HG02763 (cell line): ENCODE data around the gene BRD9.
"Not testable (repeated sequence)": the region's sequence is repeated elsewhere in the genome, so short reads cannot be mapped to it uniquely, and the experiment has no call there.

Experiments used
- ATAC-seq: cut with Tn5 transposase; IDR thresholded peaks from one replicate; pipeline ENCODE4 v1.9.1; 2021; ENCODE audit warnings: mild to moderate bottlenecking, moderate library complexity; ENCODE audit not compliant: unreplicated experiment

Gene BRD9

GRCh38 chr5:880816-881550 is 11.6 kb downstream of the BRD9 start:
- no peak for ATAC-seq

GRCh38 chr5:878677-879076 is 13.9 kb downstream of the BRD9 start:
- ATAC-seq: not testable (repeated sequence)

- ATAC-seq: no peak
Measured at GRCh38 chr5:878125-878524, 14.5 kb downstream of the BRD9 start.

GRCh38 chr5:876398-877365 is 15.9 kb downstream of the BRD9 start:
- no peak for ATAC-seq

DNA sequence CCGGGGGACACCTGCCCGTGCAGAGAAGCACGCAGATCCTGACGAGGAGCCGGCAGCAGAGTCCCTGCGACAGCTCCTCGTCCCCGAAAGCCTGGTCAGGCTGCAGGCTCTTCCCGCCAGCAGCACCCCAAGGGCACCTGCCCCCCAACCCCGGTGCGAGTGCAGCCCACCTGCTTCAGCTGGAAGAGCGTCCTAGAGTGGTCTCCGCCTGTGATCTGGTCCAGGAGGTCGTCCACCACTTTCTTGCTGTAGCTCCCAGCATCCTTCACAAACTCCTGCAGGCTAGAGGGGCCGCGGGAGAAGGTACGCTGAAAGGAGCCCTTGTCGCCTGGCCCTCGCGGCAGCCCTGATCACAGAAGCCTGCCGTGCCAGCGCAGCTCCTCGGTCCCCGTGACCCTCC is 16.7 kb downstream of the BRD9 start:
- no peak for ATAC-seq

DNA sequence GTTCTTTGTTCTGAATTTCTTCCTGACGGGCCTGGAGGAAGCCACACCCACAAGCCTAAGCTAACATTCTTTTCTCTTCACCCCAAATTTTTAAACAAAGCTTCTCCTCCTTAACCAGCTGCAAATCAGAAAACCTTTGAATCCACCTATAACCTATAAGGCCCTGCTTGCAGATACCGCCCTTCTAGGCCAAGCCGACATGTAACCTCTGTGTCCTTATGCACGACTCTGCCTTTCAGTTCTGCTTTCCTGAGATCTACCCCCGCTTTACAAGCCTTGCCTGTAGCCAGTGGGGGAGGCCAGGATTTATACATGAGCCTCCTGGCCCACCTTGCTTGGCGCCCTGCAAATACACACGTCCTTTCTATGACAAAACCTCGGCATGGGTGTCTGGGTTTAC is 19.3 kb downstream of the BRD9 start:
- no peak for ATAC-seq

DNA sequence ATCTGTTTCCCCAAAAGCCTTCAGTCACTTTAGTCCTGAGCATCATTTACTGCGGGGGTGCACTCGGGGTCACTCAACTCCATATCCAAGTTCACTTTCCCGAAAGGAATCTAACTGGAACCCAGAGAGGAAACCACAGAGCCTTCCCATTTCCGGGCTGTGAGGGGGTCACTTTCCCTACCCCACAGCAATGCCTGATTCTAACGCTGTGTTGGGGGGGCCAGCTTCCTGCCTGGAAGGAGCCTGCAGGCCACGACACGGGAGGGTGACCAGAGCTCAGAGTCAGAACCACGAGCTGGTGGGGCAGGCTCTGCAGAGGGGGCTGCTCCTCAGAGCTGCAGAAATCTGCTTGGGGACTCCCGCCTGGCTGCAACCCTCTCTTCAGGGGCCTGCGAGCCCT is 20.3 kb downstream of the BRD9 start:
- no peak for ATAC-seq

- ATAC-seq: no peak
Measured at GRCh38 chr5:871596-872298, 20.9 kb downstream of the BRD9 start.

DNA sequence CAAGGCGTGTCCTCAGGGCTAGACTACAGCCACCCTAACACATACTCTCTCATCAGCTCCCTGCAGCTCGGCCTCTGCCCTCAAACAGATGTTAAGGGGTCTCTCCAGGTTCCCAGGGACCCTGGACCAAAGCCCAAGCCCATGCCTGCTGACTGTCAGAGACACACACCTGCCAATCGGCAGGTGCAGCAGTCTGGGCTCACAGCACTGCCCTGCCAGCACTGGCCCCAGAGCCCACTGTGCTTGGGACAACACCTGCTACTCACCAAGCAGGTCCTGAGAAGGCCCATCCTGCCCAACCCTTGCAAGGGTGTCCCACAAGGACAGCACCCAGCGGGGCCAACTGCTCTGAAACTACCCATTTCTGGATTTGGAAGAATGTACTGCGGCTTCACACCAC is 21.6 kb downstream of the BRD9 start:
- no peak for ATAC-seq

DNA sequence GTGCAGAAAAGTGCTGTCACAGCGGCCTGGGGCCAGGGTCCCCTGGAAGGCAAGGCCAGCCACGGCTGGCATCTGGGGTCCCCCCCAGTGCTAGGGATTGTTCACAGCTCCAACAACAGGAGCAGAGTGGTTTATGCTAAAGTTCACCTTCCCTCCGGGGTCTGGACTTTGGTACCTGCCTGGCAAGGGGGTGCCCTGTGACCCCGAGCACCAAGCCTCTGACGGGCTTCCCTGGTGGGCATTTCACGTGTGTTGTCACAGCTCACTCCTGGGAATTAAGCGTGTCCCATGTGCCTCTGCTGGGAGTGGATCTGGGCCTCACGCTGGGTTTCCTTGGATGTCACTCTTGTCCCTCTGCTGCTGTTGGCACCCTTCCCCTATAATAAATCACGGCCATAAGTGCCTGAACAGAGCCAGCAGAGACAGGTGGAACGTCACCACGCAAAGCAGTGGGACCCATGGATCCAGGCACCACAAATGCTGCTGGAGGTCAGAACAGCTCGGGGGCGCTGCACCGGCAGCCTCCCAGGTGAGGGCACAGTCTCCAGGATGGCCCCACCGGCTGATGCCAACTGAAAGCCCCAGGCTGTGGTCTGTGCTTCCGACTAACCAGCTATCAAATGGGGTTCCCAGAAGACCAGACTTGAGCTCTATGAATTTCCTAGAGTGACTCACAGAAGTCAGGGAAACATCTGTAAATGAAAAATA is 24.0 kb downstream of the BRD9 start:
- no peak for ATAC-seq

- ATAC-seq: no peak
Measured at GRCh38 chr5:867300-867870, 25.2 kb downstream of the BRD9 start.

GRCh38 chr5:865771-866170 is 26.8 kb downstream of the BRD9 start:
- ATAC-seq: no peak

DNA sequence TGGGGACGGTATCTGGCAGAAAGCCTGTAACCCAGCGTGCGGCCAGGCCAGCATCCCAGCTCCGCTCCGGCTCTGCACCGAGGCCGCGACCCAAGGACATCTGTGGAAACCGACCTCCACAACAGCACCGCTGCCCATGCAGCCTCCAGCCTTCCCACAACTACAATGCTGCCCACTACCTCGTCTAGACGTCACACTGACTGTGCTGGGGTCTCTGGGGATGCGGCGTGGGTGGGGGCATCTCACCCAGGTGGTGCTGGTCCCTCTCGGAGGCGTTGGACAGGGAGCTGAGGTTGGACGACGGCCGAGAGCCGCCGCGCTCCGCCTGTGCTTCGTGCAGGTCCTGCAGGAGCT is 27.5 kb downstream of the BRD9 start:
- no peak for ATAC-seq

DNA sequence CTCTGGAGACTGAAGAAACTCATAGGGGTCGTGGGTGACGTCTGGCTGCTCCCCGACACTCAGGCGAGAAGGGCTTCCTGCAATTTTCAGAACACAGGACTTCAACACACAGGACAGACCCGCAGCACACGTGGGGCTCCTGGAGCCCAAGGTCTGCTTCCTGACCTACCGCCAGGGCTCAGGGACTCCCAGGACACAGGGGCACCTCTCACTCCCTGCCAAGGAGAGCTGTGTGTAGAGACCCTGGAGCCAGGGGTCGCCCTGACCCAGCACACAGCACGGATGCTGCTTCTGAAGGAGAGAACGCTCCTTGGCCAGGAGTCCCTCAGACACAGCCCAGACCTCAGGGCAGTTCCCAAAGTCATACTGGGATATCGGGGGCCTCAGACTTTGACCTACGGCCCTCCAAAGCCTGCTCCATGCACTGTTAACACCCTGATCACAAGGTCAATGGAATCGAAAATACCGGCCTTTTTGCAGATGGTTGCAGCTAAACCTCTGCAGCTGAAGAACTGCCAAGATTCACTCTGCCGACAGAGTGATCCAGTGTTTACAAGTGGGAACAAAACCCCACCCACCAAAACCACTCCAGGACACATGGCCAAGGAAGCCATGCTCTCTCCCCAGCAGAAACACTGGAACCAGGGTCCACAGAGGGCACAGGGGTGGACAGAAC is 28.0 kb downstream of the BRD9 start:
- ATAC-seq: no peak

- no peak for ATAC-seq
Measured at GRCh38 chr5:863244-863805, 29.3 kb downstream of the BRD9 start.

- ATAC-seq: no peak
Measured at GRCh38 chr5:862367-863243, 30.0 kb downstream of the BRD9 start.

GRCh38 chr5:861442-862366 is 30.9 kb downstream of the BRD9 start:
- ATAC-seq: no peak
